H7 (cell line): Measurements from ENCODE around the gene OR10A2. TPM values are rescaled to one million over a fixed set of nuclear protein-coding genes. Genes with fewer than 3 reads are reported as not detected.
"Not testable (repeated sequence)": the region's sequence is repeated elsewhere in the genome, so short reads cannot be mapped to it uniquely, and the experiment has no call there.

ENCODE experiments used
- DNase-seq: peaks from one replicate; pipeline ENCODE4 v3.0.0; 2012
- H3K27me3 ChIP-seq: 2 replicates; pipeline ENCODE4 v1.6.0; 2011; ENCODE audit warnings: mild to moderate bottlenecking, low read length; ENCODE audit not compliant: control insufficient read depth, insufficient read depth
- H3K36me3 ChIP-seq: replicated peaks from 2 replicates; pipeline ENCODE4 v1.5.1; 2011; ENCODE audit warnings: low read length; ENCODE audit not compliant: control insufficient read depth, insufficient read depth
- H3K4me3 ChIP-seq: 2 replicates; pipeline ENCODE4 v1.5.1; 2011; ENCODE audit warnings: low read depth, mild to moderate bottlenecking, control low read depth, low read length, moderate library complexity; ENCODE audit not compliant: insufficient read depth
- total RNA-seq: library from RNA; depleted of rRNA; stranded (reverse); fragments of >200 nt; shearing (Covaris generic); gene quantifications from 2 replicates; pipeline ENCODE4 v1.2.3, GENCODE V29; 2014; rRNA removed

OR10A2 gene
- total RNA-seq, 1 experiment from 2014 or later: not detected

DNA sequence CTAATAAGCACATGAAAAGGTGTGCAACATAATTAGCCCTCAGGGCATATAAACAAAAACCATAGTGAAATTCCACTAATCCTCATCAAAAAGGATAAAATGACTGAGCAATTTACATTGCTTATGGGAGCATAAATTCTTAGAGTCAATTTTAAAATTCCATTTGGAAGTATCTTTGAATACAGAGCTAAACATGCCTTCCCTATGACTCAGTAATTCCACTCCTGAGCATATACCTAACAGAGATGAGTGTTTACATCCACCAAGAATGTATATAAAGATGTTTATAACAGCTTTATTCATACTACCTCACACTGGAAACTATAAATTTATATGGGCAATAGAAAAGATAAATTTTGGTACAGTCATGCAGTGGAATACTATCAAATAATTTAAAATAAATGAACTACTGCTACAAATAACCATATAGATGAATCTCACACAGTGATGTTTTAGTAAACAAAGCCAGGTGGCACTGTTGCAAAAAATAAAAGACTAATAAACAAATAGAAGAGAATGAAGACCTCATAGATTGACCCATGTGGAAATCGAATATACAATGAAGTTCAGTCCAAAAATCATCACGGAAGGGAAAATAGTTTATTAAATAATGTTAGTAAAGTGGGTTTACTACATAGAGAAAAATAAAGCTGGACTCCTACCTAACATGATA is 37.6 kb downstream of the OR10A2 start:
- H3K27me3 ChIP-seq: no peaks in the 10 kb centered on the region
- no peak overlapping the region for H3K4me3 ChIP-seq
- no peak for DNase-seq
- no peaks in the 10 kb centered on the region for H3K36me3 ChIP-seq

DNA sequence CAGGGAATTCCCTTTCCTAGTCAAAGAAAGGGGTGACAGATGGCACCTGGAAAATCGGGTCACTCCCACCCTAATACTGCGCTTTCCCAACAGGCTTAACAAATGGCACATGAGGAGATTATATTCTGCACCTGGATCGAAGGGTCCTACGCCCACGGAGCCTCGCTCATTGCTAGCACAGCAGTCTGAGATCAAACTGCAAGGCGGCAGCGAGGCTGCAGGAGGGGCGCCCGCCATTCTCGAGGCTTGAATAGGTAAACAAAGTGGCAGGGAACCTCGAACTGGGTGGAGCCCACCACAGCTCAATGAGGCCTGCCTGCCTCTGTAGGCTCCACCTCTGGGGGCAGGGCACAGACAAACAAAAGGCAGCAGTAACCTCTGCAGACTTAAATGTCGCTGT is 41.9 kb downstream of the OR10A2 start:
- peak overlapping the region; percentile 21; the same call in 1 of the 2 replicates for H3K4me3 ChIP-seq
- not testable (repeated sequence) for H3K36me3 ChIP-seq, H3K27me3 ChIP-seq, DNase-seq

DNA sequence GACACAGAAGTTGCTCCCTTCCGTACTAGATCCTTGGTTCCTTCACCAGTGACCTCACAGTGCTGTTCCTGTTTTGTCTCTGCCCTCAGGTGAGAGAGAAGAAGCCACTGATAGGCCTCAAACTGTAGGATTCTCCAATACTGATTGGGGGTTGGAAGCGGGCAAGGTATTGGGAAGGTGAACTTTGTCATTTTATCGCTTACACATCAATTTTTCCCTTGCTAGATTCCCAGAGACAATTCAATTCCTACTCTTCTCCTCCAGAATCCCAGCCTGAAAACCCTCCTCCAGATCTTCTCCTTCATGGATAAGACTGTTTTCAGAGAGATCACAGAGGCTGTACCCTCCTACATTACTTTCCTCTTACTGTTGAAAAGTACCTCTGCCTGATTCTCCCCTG is 48.5 kb downstream of the OR10A2 start:
- no peaks in the 10 kb centered on the region for H3K36me3 ChIP-seq
- no peak for DNase-seq
- no peak overlapping the region for H3K4me3 ChIP-seq
- H3K27me3 ChIP-seq: no peaks in the 10 kb centered on the region

DNA sequence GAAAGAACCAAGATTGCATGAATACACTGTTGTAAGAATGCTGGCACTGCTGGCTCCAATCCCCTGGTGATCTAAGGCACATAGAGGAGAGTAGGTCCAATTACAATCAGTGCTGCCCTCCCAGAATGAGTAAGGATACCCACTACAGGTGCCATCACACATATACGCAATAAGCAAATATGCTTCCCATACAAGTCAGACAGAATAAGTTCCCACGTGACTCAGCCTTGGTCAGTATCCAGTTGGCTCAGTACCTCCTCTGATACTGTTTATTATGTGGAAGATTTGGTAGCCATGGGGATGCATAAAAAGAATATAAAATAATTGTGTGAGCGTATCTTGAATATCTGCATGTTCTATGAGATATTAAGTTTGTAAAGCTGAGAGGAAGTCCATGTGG is 49.1 kb downstream of the OR10A2 start:
- no peaks in the 10 kb centered on the region for H3K27me3 ChIP-seq
- H3K4me3 ChIP-seq: no peak overlapping the region
- DNase-seq: no peak
- H3K36me3 ChIP-seq: no peaks in the 10 kb centered on the region

DNA sequence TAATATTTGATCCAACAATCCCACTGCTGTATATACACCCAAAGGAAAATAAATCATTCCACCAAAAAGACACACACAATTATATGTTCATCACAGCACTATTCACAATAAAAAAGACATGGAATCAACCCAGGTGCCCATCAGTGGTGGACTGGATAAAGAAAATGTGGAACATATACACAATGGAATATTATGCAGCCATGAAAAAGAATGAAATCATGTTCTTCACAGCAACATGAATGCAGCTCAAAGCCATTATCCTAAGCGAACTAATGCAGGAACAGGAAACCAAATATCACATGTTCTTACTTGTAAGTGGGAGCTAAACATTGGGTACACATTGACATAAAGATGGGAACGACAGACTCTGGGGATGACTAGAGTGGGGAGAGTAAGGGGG is 56.8 kb downstream of the OR10A2 start:
- no peak overlapping the region for H3K4me3 ChIP-seq
- DNase-seq: no peak
- H3K36me3 ChIP-seq: no peaks in the 10 kb centered on the region
- H3K27me3 ChIP-seq: no peaks in the 10 kb centered on the region

DNA sequence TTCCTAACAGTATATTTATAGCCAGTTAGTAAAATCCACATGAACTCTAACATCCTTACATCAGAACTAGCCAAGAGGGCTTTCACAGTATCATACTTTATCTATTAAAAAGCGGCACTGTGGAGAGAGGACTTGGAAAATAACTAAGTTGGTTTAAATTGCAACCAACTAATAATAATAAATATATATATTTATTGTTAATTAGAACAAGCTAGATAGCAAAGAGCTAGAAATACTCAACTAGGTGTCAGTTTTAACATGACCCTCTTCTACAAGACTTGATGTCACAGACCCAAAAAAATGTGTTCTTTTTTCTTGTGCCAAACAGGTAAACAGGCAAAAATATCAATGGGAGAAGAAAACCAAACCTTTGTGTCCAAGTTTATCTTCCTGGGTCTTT is 57.8 kb downstream of the OR10A2 start, which contains the start of gene OR2D3:
OR2D3 (plus strand) TSS at position 301 of the 400 bp plus-strand sequence; CDS start at position 301, 0 bp downstream.
- no peak for DNase-seq
- H3K27me3 ChIP-seq: no peaks in the 10 kb centered on the region
- no peaks in the 10 kb centered on the region for H3K36me3 ChIP-seq
- H3K4me3 ChIP-seq: no peak within 1 kb of the TSS

Other genes with a start within 250 kb of the OR10A2 start
- 13.9 and 17.1 TPM in 2 replicates for gene TPP1, start 243.6 kb upstream of the OR10A2 start, total RNA-seq
- 15.7 and 16.8 TPM in 2 replicates for gene DCHS1, start 207.2 kb upstream of the OR10A2 start, total RNA-seq
- gene MRPL17, start 179.7 kb upstream of the OR10A2 start, total RNA-seq: 72.9 and 110 TPM in 2 replicates
- gene OR2AG2, start 91.1 kb upstream of the OR10A2 start, total RNA-seq: 0.07 TPM in 2 replicates
- gene OR2AG1, start 80.0 kb upstream of the OR10A2 start, total RNA-seq: not detected in 2 replicates
- 0.04 and 0.07 TPM in 2 replicates for gene OR6A2, start 63.4 kb upstream of the OR10A2 start, total RNA-seq
- gene OR10A5, start 17.4 kb upstream of the OR10A2 start, total RNA-seq: not detected in 2 replicates
- gene OR10A4, start 13.6 kb downstream of the OR10A2 start, total RNA-seq: not detected in 2 replicates
- 0.42 TPM in 1 of 2 replicates, not detected in the other for gene OR2D2, start 29.4 kb downstream of the OR10A2 start, total RNA-seq
- gene OR2D3, start 57.9 kb downstream of the OR10A2 start, total RNA-seq: not detected in 2 replicates
- 7.1 and 11.8 TPM in 2 replicates for gene ZNF215, start 63.4 kb downstream of the OR10A2 start, total RNA-seq
- gene ZNF214, start 157.3 kb downstream of the OR10A2 start, total RNA-seq: 1.1 and 1.6 TPM in 2 replicates
- gene NLRP14, start 157.4 kb downstream of the OR10A2 start, total RNA-seq: 0.07 and 0.11 TPM in 2 replicates
- not detected in 2 replicates for gene RBMXL2, start 225.9 kb downstream of the OR10A2 start, total RNA-seq